Activated CD4-positive, alpha-beta memory T cell treated with anti-CD3 and anti-CD28 coated beads, Interleukin-2, amount 10 ng/mL, durations not matched to agents 7 days and 5 days (primary cell): ENCODE data around the gene SLC8B1. TPM values are rescaled to one million over a fixed set of nuclear protein-coding genes. Genes with fewer than 3 reads are reported as not detected.

Experiments used
- CTCF ChIA-PET: fragments of 350-600 bp; sonication (Branson Sonifier 250); formaldehyde crosslinking; loops from one replicate; lab custom pipeline; 2021; ENCODE audit warnings: antibody characterized with exemption, inconsistent platforms; lab: Charles Lee
- POLR2A ChIA-PET: fragments of 350-600 bp; sonication (Branson Sonifier 250); formaldehyde crosslinking; loops from one replicate; lab custom pipeline; 2021; ENCODE audit warnings: antibody characterized with exemption; lab: Charles Lee
- DNase-seq: peaks from one replicate; pipeline ENCODE4 v3.0.0-alpha.2; 2020
- H3K27ac Mint-ChIP-seq: one replicate; pipeline ENCODE4 v1.8.0; 2021; ENCODE audit warnings: mild to moderate bottlenecking, mixed read lengths
- H3K27me3 Mint-ChIP-seq: one replicate; pipeline ENCODE4 v1.8.0; 2021; ENCODE audit warnings: mixed read lengths
- H3K36me3 Mint-ChIP-seq: one replicate; pipeline ENCODE4 v1.8.0; 2021; ENCODE audit warnings: low read depth, mixed read lengths
- H3K4me1 Mint-ChIP-seq: one replicate; pipeline ENCODE4 v1.8.0; 2021; ENCODE audit warnings: mixed read lengths
- H3K4me3 Mint-ChIP-seq: one replicate; pipeline ENCODE4 v1.8.0; 2021; ENCODE audit warnings: mild to moderate bottlenecking, mixed read lengths
- H3K9me3 Mint-ChIP-seq: one replicate; pipeline ENCODE4 v1.8.0; 2021; ENCODE audit warnings: mixed read lengths
- total RNA-seq, 2 experiments: library from RNA; stranded (reverse); gene quantifications; one replicate each; pipeline ENCODE4 v1.2.3, GENCODE V29; 2021

The SLC8B1 gene
- total RNA-seq, 2 experiments from 2014 or later, result 20.2 to 20.8 TPM

DNA sequence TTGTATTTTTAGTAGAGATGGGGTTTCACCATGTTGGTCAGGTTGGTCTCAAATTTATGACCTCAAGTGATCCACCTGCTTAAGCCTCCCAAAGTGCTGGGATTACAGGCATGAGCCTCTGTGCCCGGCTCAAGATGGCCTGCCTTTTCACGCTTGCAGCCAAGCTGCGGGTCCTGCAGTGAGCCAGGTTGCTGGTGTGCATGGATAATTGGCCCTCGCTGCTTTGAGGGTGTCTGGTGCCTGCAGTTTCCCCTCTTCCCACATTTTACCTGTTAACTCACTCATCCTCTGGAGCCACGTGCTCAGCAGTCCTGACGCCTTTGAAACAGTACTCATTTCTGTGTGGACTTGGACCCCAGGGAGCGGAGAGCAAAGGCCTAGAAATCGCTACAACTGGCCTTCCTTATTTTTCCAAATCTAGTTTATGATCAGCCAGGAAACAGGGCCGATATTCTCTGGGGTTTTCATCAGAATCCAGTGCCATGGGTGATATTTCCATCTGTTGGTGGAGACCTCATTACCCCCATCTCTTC, 71.4 kb downstream of the SLC8B1 start:
- Mint-ChIP-seq H3K9me3 (no peaks in the 10 kb centered on the region), H3K27me3 (no peaks in the 10 kb centered on the region), H3K4me1 (peaks cover 36% of the 10 kb centered on the region), H3K27ac (no peak overlapping the region), H3K4me3 (no peak overlapping the region), H3K36me3 (peaks cover 24% of the 10 kb centered on the region)
- ChIA-PET POLR2A (interaction anchor here (1.5 kb wide), 1 partner anchor 59 kb away, joined by 3 read pairs; no protein-coding TSS in a partner anchor), CTCF (no interaction called here)
- no peak for DNase-seq

DNA sequence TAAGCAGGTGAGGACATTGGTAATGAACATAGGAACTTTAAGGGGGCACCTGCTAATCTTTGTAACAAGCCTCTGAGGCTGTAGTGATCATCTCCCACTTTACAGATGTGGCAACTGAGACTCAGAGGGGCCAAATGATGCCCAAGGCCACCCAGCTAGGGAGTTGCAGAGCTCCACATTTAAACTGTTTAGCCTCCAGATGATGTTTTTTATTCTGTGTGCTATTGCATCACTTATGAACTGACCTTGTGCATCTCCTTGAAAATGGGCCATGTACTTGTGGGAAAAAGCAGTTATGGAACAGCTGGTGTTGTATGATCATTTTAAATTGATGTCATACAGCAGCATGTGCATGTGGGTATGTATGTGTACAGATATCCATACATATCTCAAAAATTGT, 72.2 kb downstream of the SLC8B1 start:
- H3K4me1 Mint-ChIP-seq, result peaks cover 36% of the 10 kb centered on the region
- no peak for DNase-seq
- H3K27ac Mint-ChIP-seq, result peak overlapping the region; percentile 9
- H3K4me3 Mint-ChIP-seq, result no peak overlapping the region
- CTCF ChIA-PET, result no interaction called here
- no peaks in the 10 kb centered on the region for H3K9me3 Mint-ChIP-seq
- POLR2A ChIA-PET, result interaction anchor here (1.3 to 2.1 kb wide), 5 partner anchors 23 to 77 kb away, joined by 3 to 14 read pairs (median 4); partner anchors contain the start of genes DDX54, RITA1 and TPCN1
- no peaks in the 10 kb centered on the region for H3K27me3 Mint-ChIP-seq
- H3K36me3 Mint-ChIP-seq, result peaks cover 20% of the 10 kb centered on the region

DNA sequence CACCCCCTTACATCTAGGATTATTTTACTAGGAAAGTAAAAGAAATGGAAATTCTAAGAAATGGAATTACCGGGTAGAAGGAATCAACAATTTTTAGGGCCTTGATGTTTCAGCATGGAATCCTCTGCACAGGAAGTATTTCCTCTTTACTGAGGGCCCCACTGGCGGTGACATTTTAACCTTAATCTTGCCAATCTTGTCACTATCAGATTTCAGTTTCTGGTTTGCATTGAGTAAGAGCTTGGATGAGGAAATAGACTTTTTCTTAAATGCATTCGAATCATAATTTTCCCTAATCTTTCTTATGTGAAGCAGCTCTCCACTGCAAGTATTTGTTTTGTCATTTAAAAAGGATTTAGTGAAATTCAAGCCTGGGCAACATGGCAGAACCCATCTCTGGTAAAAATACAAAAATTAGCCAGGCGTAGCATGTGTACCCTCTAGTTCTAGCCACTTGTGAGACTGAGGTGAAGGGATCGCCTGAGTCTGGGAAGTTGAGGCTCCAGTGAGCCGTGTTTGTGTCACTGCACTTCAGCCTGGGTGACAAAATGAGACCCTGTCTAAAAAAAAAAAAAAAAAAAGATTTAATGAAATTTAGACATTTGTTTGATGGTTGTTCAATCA, 73.0 kb downstream of the SLC8B1 start:
- Mint-ChIP-seq H3K36me3 (peaks cover 18% of the 10 kb centered on the region), H3K27ac (peak overlapping the region; percentile 62), H3K4me3 (peak overlapping the region; percentile 14), H3K4me1 (peaks cover 36% of the 10 kb centered on the region), H3K9me3 (no peaks in the 10 kb centered on the region), H3K27me3 (no peaks in the 10 kb centered on the region)
- ChIA-PET POLR2A (interaction anchor here (1.3 to 2.1 kb wide), 6 partner anchors 22 to 77 kb away, joined by 3 to 14 read pairs (median 4); partner anchors contain the start of genes DDX54, RITA1 and TPCN1), CTCF (interaction anchor here (0.9 to 1.0 kb wide), 2 partner anchors 65 to 165 kb away, joined by 3 to 4 read pairs; no protein-coding TSS in a partner anchor)
- DNase-seq, result peak; percentile 47

DNA sequence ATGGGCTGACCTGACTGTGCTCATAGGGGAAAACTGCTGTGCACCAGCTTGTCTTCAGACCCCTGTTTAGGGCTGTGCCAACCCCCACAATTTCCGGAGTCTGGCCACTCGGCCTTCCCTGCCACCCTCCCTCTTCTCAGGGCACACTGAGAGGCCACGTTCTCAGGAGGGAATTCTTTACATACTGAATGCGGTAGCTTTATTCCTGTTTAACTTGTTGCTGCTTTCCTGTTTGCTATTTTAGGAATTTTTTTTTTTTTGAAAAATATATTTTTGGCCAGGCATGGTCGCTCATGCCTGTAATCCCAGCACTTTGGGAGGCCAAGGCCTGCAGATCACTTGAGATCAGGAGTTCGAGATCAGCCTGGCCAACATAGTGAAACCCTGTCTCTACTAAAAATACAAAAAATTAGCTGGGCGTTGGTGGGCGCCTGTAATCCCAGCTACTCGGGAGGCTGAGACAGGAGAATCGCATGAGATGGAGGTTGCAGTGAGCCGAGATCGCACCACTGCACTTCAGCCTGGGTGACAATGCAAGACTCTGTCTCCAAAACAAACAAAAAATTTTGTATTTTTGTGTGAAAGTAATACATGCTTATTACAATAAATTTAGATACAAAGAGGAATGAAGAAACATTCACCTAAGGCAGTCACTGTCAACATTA, 74.1 kb downstream of the SLC8B1 start:
- Mint-ChIP-seq H3K9me3 (no peaks in the 10 kb centered on the region), H3K4me3 (no peak overlapping the region), H3K36me3 (peaks cover 14% of the 10 kb centered on the region), H3K4me1 (peaks cover 36% of the 10 kb centered on the region), H3K27me3 (no peaks in the 10 kb centered on the region), H3K27ac (no peak overlapping the region)
- POLR2A ChIA-PET, result interaction anchor here (1.4 to 2.1 kb wide), 3 partner anchors 28 to 52 kb away, joined by 4 to 14 read pairs (median 10); partner anchors contain the start of gene TPCN1
- CTCF ChIA-PET, result interaction anchor here (1.0 kb wide), 1 partner anchor 166 kb away, joined by 3 read pairs; no protein-coding TSS in a partner anchor
- no peak for DNase-seq

DNA sequence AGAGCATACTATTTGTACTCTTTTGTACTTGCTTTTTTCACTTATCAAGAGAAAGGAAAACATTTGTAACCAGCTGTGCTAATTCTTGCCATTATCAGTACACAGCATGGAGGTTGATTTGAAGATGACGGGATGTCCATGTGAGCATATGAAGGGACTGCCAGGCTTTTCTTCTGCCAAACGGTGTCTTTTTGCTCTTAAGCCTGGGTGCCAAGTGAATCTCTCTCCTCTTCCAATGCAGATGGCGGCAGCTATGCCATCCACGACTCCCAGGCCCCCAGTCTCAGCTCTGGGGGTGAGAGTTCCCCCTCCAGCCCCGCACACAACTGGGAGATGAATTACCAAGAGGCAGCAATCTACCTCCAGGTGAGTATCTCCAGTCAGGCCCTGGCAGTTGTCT, 74.8 kb downstream of the SLC8B1 start:
- Mint-ChIP-seq H3K27me3 (no peaks in the 10 kb centered on the region), H3K27ac (peak overlapping the region; percentile 44), H3K4me1 (peaks cover 36% of the 10 kb centered on the region), H3K9me3 (no peaks in the 10 kb centered on the region), H3K36me3 (peaks cover 11% of the 10 kb centered on the region), H3K4me3 (no peak overlapping the region)
- DNase-seq, result no peak
- ChIA-PET POLR2A (interaction anchor here (1.4 kb wide), 1 partner anchor 27 kb away, joined by 4 read pairs; no protein-coding TSS in a partner anchor), CTCF (no interaction called here)

DNA sequence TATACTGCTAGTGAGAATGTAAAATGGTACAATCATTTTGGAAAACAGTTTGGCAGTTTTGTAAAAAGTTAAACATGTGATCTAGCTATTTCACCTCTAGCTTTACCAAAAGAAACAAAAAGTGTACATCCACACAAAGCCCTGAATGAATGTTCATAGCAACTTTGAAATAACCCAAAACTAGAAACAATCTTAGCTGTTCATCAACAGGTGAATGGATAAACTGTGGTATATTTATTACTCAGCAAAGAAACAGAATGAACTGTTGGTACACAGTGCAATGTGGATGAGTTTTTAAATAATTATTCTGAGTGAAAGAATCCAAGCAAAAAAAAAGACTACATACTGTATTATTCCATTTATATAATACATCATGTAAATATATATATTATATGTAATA, 77.3 kb downstream of the SLC8B1 start:
- H3K4me3 Mint-ChIP-seq, result no peak overlapping the region
- H3K27ac Mint-ChIP-seq, result no peak overlapping the region
- no peak for DNase-seq
- CTCF ChIA-PET, result no interaction called here
- no peaks in the 10 kb centered on the region for H3K27me3 Mint-ChIP-seq
- H3K9me3 Mint-ChIP-seq, result peaks cover 9% of the 10 kb centered on the region
- H3K36me3 Mint-ChIP-seq, result peaks cover 15% of the 10 kb centered on the region
- H3K4me1 Mint-ChIP-seq, result peaks cover 19% of the 10 kb centered on the region
- POLR2A ChIA-PET, result no interaction called here

DNA sequence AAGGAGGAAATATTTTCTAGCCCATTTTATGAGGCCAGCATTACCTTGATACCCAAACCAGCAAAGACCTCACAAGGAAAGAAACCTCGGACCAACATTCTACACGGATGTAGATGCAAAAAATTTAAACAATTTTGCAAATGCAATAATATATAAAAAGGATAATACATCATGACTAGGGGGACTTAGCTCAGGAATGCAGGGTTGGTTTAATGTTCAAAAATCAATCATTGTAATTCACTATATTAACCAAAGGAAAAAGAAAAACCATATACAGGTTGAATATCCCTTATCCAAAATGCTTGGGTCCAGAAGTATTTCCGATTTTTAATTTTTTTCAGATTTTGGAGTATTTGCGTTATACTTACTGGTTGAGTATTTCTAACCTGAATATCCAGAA, 80.6 kb downstream of the SLC8B1 start:
- H3K36me3 Mint-ChIP-seq, result peaks cover 24% of the 10 kb centered on the region
- POLR2A ChIA-PET, result no interaction called here
- peaks cover 11% of the 10 kb centered on the region for H3K9me3 Mint-ChIP-seq
- H3K27ac Mint-ChIP-seq, result no peak overlapping the region
- CTCF ChIA-PET, result no interaction called here
- no peaks in the 10 kb centered on the region for H3K27me3 Mint-ChIP-seq
- no peak overlapping the region for H3K4me3 Mint-ChIP-seq
- peaks cover 3% of the 10 kb centered on the region for H3K4me1 Mint-ChIP-seq
- DNase-seq, result no peak

DNA sequence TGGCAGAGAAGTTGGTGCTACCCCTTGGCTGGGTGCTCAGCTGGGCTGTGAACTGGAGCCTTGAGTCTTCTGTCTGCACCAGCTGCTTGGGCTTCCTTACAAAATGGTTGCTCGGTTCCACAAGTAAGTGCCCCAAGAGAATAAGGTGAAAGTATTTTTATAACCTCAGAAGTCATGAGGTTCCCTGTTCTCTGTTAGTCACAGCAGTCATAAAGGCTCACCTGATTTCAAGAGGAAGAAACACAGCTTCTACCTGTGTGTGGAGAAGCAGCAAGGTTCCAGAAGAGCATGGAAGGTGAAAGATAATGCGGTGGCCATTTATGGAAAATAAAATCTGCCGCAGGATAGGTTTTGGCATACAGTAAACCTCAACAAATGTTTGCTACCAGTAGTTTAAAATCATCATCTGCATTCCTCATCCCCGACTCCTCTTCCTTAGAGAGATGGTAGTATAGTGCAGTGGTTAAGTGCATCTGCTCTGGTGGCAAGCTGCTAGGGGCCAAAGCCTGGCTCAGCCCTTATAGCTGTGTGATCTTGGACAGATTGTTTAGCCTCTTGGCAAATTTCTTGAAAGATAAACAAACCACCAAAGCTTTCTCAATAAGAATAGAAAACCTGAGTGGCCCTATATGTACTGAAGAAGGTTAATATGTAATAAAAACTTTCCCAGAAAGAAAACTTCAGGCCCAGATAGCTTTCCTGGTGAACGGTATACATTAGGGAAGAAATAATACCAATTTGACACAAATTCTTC, 81.2 kb downstream of the SLC8B1 start:
- peaks cover 24% of the 10 kb centered on the region for H3K36me3 Mint-ChIP-seq
- ChIA-PET CTCF (no interaction called here), POLR2A (no interaction called here)
- no peak overlapping the region for H3K4me3 Mint-ChIP-seq
- no peaks in the 10 kb centered on the region for H3K27me3 Mint-ChIP-seq
- peaks cover 11% of the 10 kb centered on the region for H3K9me3 Mint-ChIP-seq
- DNase-seq, result no peak
- no peaks in the 10 kb centered on the region for H3K4me1 Mint-ChIP-seq
- H3K27ac Mint-ChIP-seq, result no peak overlapping the region

DNA sequence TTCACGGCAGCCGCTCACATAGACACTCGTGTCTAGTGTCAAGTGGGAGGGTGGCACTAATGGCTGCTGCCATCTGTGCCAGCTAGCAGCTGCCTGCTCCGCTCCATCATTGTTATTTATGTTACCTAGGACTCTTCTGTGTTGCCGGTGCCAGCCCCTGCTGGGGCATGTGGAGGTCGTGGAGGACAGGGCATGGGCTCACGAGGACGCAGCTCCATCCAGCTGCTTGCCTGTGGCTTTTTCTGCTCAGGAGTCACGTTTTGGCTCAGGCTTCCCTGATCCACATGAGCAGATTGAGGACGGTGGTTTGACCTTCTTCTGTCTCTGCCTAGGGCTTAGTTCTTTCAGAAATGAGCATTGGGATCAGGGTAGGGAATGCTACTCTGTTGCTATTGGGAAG, 82.4 kb downstream of the SLC8B1 start:
- ChIA-PET CTCF (no interaction called here), POLR2A (no interaction called here)
- DNase-seq, result no peak
- no peak overlapping the region for H3K27ac Mint-ChIP-seq
- H3K36me3 Mint-ChIP-seq, result peaks cover 24% of the 10 kb centered on the region
- H3K4me1 Mint-ChIP-seq, result no peaks in the 10 kb centered on the region
- peaks cover 11% of the 10 kb centered on the region for H3K9me3 Mint-ChIP-seq
- H3K27me3 Mint-ChIP-seq, result no peaks in the 10 kb centered on the region
- no peak overlapping the region for H3K4me3 Mint-ChIP-seq

DNA sequence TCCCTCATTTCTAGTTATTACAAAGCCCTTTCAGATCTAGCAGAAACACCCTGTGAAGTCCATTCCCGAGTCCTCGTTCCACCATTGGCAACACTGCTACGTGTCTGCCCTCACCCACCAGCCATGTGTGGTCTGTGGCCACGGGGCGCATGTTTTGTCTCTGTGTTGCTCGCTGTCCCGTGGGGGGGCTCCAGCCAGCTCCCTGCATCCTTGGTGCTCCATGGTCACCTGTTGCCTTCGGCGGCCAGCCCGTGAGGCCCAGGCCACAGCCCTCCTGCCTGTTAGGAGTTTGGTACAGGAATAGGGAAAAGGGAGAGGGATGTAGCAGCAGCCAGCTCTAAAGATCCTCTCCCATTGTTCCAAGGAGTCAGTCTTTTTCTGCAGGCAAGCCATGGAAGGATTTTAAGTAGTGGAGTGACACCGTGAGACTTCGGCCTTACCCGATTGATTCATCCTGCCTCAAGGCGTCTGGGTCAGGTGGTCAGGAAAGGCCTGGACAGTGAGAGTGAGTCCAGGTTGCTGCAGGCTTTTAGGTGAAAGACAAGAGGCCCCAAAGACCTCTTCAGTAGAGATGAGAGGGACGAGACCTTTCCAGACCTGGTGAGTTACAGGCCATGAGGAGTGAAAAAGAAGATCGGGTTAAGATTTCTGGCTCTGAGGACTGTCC, 83.4 kb downstream of the SLC8B1 start:
- H3K9me3 Mint-ChIP-seq, result peaks cover 11% of the 10 kb centered on the region
- no peak for DNase-seq
- H3K4me3 Mint-ChIP-seq, result no peak overlapping the region
- POLR2A ChIA-PET, result no interaction called here
- H3K4me1 Mint-ChIP-seq, result no peaks in the 10 kb centered on the region
- no peak overlapping the region for H3K27ac Mint-ChIP-seq
- no peaks in the 10 kb centered on the region for H3K27me3 Mint-ChIP-seq
- CTCF ChIA-PET, result no interaction called here
- peaks cover 24% of the 10 kb centered on the region for H3K36me3 Mint-ChIP-seq

DNA sequence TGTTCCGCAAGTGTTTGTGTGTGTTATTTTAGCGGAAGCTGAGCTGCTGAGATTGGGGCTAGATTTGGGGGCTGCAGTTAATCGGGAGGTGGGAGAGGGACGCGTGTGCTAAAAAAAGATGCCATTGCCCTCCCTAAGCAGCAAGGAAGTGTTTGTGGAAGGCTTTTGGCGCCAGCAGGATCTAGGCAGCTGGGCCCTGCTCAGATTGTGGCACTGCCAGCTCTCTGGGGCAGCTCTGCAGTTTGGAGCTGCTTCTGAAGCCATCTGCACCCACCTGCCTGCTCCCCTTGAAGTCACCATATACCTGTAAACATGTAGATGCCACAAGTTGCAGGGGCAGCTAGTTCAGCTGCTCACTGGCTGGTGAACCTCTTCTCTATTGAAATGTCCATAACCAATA, 84.9 kb downstream of the SLC8B1 start:
- Mint-ChIP-seq H3K27me3 (no peaks in the 10 kb centered on the region), H3K4me1 (no peaks in the 10 kb centered on the region), H3K27ac (no peak overlapping the region), H3K9me3 (peaks cover 11% of the 10 kb centered on the region), H3K4me3 (no peak overlapping the region), H3K36me3 (peaks cover 24% of the 10 kb centered on the region)
- ChIA-PET CTCF (no interaction called here), POLR2A (no interaction called here)
- DNase-seq, result no peak

DNA sequence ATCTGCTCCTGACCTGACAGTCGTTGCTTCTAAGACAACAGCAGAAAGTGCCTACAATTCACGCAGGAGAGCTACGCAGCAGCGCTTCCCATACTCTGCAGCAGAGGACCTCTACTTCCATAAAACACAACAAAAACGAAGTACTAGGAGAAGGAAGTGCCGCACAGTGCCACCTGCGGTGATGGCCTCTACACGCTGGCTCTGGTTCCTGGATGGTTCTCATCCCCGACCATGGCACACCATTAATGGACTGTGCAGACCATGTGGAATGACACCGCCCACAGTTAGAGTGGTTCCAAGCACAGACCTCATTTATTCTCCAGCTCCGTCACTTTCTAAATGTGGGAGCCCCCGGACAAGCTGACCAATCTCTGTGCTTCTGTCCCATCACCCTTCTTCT, 85.4 kb downstream of the SLC8B1 start:
- peaks cover 11% of the 10 kb centered on the region for H3K9me3 Mint-ChIP-seq
- no peak overlapping the region for H3K27ac Mint-ChIP-seq
- peaks cover 3% of the 10 kb centered on the region for H3K4me1 Mint-ChIP-seq
- no peak overlapping the region for H3K4me3 Mint-ChIP-seq
- peaks cover 26% of the 10 kb centered on the region for H3K36me3 Mint-ChIP-seq
- ChIA-PET CTCF (no interaction called here), POLR2A (no interaction called here)
- H3K27me3 Mint-ChIP-seq, result no peaks in the 10 kb centered on the region
- DNase-seq, result no peak
